ENCODE data around the gene ABHD8. TPM values are rescaled to one million over a fixed set of nuclear protein-coding genes. Genes with fewer than 3 reads are reported as not detected.
A peak's percentile ranks its signal among the peaks of the same experiment; 100 is the strongest.

ABHD8 gene
- total RNA-seq, 1 donor from 2014 or later = 8.5 TPM

DNA sequence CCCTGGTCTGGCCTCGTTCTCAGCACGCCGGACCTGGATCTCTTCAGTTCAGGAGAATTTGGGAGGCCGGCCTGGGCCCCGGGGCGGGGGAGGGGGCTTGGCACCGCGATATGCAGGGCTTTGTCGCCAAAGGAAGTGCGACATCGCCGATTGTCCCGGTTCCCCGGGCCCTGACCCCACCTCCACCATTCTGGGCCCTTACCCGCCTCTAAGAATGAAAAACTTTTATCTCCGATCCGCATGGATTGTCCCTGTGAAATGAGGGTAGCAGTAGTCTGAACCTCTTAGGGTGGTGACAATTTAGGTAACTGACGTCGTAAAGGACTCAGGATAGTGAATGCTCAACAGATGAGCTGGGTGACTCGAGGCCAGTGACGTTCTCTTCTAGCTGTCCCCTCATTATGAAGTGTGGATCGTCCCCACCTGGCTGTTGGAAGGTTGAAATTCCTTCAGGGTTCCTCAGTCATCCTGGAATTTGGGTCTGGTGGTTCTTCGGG lies 6.8 kb upstream of the ABHD8 start:
- H3K36me3 Mint-ChIP-seq (ENCODE audit: low read depth, unreplicated experiment) = peaks cover 3% of the 10 kb centered on the region
- peaks cover 28% of the 10 kb centered on the region for H3K4me1 ChIP-seq (ENCODE audit: insufficient read depth, low read length)
- H3K4me3 ChIP-seq (ENCODE audit: insufficient read depth, low read depth, low read length) = peak overlapping the region; percentile 76
- H3K4me2 ChIP-seq (ENCODE audit: low read length) = peak overlapping the region; percentile 91
- peaks cover 43% of the 10 kb centered on the region for H4K20me1 ChIP-seq (ENCODE audit: insufficient read depth, low read length)
- no peaks in the 10 kb centered on the region for H3K27me3 ChIP-seq (ENCODE audit: insufficient read depth, low read length)
- DNase-seq (ENCODE audit: low read depth) (no peak), FAIRE-seq (no peak)
- no peaks in the 10 kb centered on the region for H3K9me3 Mint-ChIP-seq (ENCODE audit: unreplicated experiment)
- H3K79me2 ChIP-seq (ENCODE audit: insufficient read depth, low read length) = peaks cover 58% of the 10 kb centered on the region
- peaks cover 22% of the 10 kb centered on the region for H3K4me1 Mint-ChIP-seq (ENCODE audit: low read depth, unreplicated experiment)
- H3K9ac ChIP-seq (ENCODE audit: low read length) = peak overlapping the region; percentile 95
- no peaks in the 10 kb centered on the region for H3K9me3 ChIP-seq (ENCODE audit: insufficient read depth, low read depth, low read length)
- TF ChIP-seq, protein P1, sequence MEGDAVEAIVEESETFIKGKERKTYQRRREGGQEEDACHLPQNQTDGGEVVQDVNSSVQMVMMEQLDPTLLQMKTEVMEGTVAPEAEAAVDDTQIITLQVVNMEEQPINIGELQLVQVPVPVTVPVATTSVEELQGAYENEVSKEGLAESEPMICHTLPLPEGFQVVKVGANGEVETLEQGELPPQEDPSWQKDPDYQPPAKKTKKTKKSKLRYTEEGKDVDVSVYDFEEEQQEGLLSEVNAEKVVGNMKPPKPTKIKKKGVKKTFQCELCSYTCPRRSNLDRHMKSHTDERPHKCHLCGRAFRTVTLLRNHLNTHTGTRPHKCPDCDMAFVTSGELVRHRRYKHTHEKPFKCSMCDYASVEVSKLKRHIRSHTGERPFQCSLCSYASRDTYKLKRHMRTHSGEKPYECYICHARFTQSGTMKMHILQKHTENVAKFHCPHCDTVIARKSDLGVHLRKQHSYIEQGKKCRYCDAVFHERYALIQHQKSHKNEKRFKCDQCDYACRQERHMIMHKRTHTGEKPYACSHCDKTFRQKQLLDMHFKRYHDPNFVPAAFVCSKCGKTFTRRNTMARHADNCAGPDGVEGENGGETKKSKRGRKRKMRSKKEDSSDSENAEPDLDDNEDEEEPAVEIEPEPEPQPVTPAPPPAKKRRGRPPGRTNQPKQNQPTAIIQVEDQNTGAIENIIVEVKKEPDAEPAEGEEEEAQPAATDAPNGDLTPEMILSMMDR (IDR thresholded peaks at IDR 0.05; ENCODE audit: insufficient read depth, low read depth, low read length) = no peak
- no peak for TF ChIP-seq EZH2 (IDR thresholded peaks at IDR 0.05; ENCODE audit: insufficient read depth, low read length)
- H3K4me3 Mint-ChIP-seq (ENCODE audit: unreplicated experiment) = peak overlapping the region; percentile 91
- peak overlapping the region; percentile 85 for H3K27ac Mint-ChIP-seq (ENCODE audit: unreplicated experiment)
- H3K36me3 ChIP-seq (ENCODE audit: insufficient read depth, low read length) = no peaks in the 10 kb centered on the region
- no peak overlapping the region for H2AFZ ChIP-seq (ENCODE audit: low read depth, low read length)
- H3K27ac ChIP-seq (ENCODE audit: low read depth, low read length) = peak overlapping the region; percentile 77
- H3K27me3 Mint-ChIP-seq (ENCODE audit: low read depth, unreplicated experiment) = no peaks in the 10 kb centered on the region

DNA sequence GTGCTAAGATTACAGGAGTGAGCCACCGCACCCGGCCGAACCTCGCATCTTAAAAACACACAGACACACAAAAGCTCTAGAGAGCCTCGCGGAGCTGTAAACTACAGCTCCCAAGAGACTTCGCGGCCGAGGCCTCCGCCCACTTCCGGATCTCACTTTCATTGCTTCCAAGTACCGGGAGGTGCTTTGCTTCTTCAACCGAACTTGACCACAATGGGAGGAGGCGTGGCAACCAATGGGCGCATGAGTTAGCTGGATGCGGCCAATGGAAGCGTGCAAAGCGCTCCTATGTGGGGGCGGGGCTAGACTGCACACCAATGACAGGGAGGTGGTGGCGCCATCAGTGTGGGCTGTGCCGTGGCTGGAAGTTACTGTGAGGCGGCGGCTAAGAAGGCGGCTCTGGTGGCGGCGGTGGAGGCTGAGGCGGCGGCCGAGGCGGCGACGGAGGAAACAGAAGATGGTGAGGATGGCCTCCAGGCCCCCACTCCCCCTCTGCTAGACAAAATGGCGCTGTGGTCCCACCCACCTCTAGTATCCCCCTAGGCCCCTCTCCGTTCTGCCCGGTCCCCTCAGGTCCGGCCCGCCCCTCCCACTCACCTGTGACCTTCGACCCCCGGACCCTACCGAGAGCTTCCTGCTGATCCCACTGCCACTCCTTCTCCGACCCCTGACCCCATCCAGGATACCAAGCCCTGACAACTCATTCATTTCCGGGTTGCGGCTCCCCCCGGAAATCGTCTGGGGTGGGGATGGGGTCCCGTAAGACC lies 6.2 kb upstream of the ABHD8 start, which contains the start of gene DDA1:
Gene DDA1 (plus strand): TSS at position 366 of the 767 bp plus-strand sequence. CDS start 92 bp downstream, at position 458.
- peaks cover 3% of the 10 kb centered on the region for H3K36me3 Mint-ChIP-seq (ENCODE audit: low read depth, unreplicated experiment)
- Histone ChIP-seq H3K27me3 (ENCODE audit: insufficient read depth, low read length) (no peaks in the 10 kb centered on the region), H3K27ac (ENCODE audit: low read depth, low read length) (peak within 1 kb of the TSS; percentile 77), H3K4me1 (ENCODE audit: insufficient read depth, low read length) (peaks cover 28% of the 10 kb centered on the region), H3K79me2 (ENCODE audit: insufficient read depth, low read length) (peaks cover 58% of the 10 kb centered on the region), H3K9ac (ENCODE audit: low read length) (peak within 1 kb of the TSS; percentile 95), H3K4me3 (ENCODE audit: insufficient read depth, low read depth, low read length) (peak within 1 kb of the TSS; percentile 76), H3K4me2 (ENCODE audit: low read length) (peak within 1 kb of the TSS; percentile 91), H3K9me3 (ENCODE audit: insufficient read depth, low read depth, low read length) (no peaks in the 10 kb centered on the region), H3K36me3 (ENCODE audit: insufficient read depth, low read length) (no peaks in the 10 kb centered on the region), H4K20me1 (ENCODE audit: insufficient read depth, low read length) (peaks cover 43% of the 10 kb centered on the region), H2AFZ (ENCODE audit: low read depth, low read length) (peak within 1 kb of the TSS; percentile 78)
- no peaks in the 10 kb centered on the region for H3K9me3 Mint-ChIP-seq (ENCODE audit: unreplicated experiment)
- peaks cover 24% of the 10 kb centered on the region for H3K4me1 Mint-ChIP-seq (ENCODE audit: low read depth, unreplicated experiment)
- peak; percentile 39 for FAIRE-seq
- DNase-seq (ENCODE audit: low read depth) = peak; percentile 100
- peak within 1 kb of the TSS; percentile 85 for H3K27ac Mint-ChIP-seq (ENCODE audit: unreplicated experiment)
- no peaks in the 10 kb centered on the region for H3K27me3 Mint-ChIP-seq (ENCODE audit: low read depth, unreplicated experiment)
- peak within 1 kb of the TSS; percentile 91 for H3K4me3 Mint-ChIP-seq (ENCODE audit: unreplicated experiment)
- no peak for TF ChIP-seq EZH2 (IDR thresholded peaks at IDR 0.05; ENCODE audit: insufficient read depth, low read length)

GRCh38 chr19:17307876-17308377 lies 4.7 kb upstream of the ABHD8 start:
- Mint-ChIP-seq H3K36me3 (ENCODE audit: low read depth, unreplicated experiment) (peaks cover 5% of the 10 kb centered on the region), H3K4me3 (ENCODE audit: unreplicated experiment) (peak overlapping the region; percentile 85), H3K27me3 (ENCODE audit: low read depth, unreplicated experiment) (no peaks in the 10 kb centered on the region), H3K27ac (ENCODE audit: unreplicated experiment) (peak overlapping the region; percentile 75), H3K4me1 (ENCODE audit: low read depth, unreplicated experiment) (peaks cover 21% of the 10 kb centered on the region), H3K9me3 (ENCODE audit: unreplicated experiment) (no peaks in the 10 kb centered on the region)
- H3K4me3 ChIP-seq (ENCODE audit: insufficient read depth, low read depth, low read length) = no peak overlapping the region
- no peak overlapping the region for H2AFZ ChIP-seq (ENCODE audit: low read depth, low read length)
- no peaks in the 10 kb centered on the region for H3K27me3 ChIP-seq (ENCODE audit: insufficient read depth, low read length)
- H4K20me1 ChIP-seq (ENCODE audit: insufficient read depth, low read length) = peaks cover 32% of the 10 kb centered on the region
- TF ChIP-seq EZH2 (IDR thresholded peaks at IDR 0.05; ENCODE audit: insufficient read depth, low read length) = no peak
- TF ChIP-seq, protein P1 (IDR thresholded peaks at IDR 0.05; ENCODE audit: insufficient read depth, low read depth, low read length) = no peak
- H3K4me1 ChIP-seq (ENCODE audit: insufficient read depth, low read length) = peaks cover 31% of the 10 kb centered on the region
- DNase-seq (ENCODE audit: low read depth) (no peak), FAIRE-seq (no peak)
- H3K79me2 ChIP-seq (ENCODE audit: insufficient read depth, low read length) = peaks cover 43% of the 10 kb centered on the region
- H3K9me3 ChIP-seq (ENCODE audit: insufficient read depth, low read depth, low read length) = no peaks in the 10 kb centered on the region
- H3K4me2 ChIP-seq (ENCODE audit: low read length) = no peak overlapping the region
- no peak overlapping the region for H3K9ac ChIP-seq (ENCODE audit: low read length)
- no peaks in the 10 kb centered on the region for H3K36me3 ChIP-seq (ENCODE audit: insufficient read depth, low read length)
- no peak overlapping the region for H3K27ac ChIP-seq (ENCODE audit: low read depth, low read length)

Measured in astrocyte (in vitro differentiated cells and primary cell).